Adrenal gland (tissue), 5 donors: ENCODE results near the gene PARP12.

ENCODE experiments used
- POLR2A ChIP-seq, 2 donors: fragments of 450-650 bp; IDR thresholded peaks; one replicate each; pipeline ENCODE4 v1.6.1; 2017; ENCODE audit warnings: antibody characterized with exemption in 2 of 2, mild to moderate bottlenecking in 2 of 2, moderate library complexity in 1 of 2
- TF ChIP-seq, protein P1 (sequence below), 6 experiments: fragments of 450-650 bp in 4 of 6; fragments of 200-600 bp in 2 of 6; sonication (generic) in 1 of 6; IDR thresholded peaks; 1 replicate in 5 of 6; 2 replicates in 1 of 6; pipeline versions ENCODE4 v1.5.1 to v1.8.0; 2016 to 2021; ENCODE audit warnings: antibody characterized with exemption in 6 of 6, mild to moderate bottlenecking in 2 of 6, moderate library complexity in 1 of 6
- donor health status: DM: no; HTN: no; CAD: no.

DNA sequence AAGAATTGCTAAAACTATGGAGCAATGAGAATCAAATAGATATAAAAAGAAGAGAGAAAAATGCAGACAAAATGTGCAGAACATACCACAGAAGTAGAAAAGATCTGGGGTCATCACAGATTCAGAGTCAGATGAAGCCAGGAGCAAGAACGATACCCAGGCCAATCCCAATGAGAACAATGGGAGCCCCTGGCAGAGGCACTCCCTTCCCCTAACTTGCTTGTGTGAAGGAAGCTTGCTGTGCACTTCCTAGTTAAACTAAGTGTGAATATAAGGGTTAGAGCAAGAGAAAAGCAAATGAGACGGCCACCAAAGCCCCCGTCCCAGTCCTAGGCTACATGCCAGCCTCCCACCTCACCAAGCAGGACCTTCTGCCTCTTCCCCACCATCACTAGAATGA lies 12.7 kb downstream of the PARP12 start:
- TF ChIP-seq POLR2A (IDR thresholded peaks at IDR 0.05), result no peak
- TF ChIP-seq, protein P1, sequence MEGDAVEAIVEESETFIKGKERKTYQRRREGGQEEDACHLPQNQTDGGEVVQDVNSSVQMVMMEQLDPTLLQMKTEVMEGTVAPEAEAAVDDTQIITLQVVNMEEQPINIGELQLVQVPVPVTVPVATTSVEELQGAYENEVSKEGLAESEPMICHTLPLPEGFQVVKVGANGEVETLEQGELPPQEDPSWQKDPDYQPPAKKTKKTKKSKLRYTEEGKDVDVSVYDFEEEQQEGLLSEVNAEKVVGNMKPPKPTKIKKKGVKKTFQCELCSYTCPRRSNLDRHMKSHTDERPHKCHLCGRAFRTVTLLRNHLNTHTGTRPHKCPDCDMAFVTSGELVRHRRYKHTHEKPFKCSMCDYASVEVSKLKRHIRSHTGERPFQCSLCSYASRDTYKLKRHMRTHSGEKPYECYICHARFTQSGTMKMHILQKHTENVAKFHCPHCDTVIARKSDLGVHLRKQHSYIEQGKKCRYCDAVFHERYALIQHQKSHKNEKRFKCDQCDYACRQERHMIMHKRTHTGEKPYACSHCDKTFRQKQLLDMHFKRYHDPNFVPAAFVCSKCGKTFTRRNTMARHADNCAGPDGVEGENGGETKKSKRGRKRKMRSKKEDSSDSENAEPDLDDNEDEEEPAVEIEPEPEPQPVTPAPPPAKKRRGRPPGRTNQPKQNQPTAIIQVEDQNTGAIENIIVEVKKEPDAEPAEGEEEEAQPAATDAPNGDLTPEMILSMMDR (IDR thresholded peaks at IDR 0.05), result no peak
